Activated T-cell treated with anti-CD3 and anti-CD28 coated beads for 24 hours (primary cell): ENCODE data around the gene PELI2.

Experiments
- DNase-seq: peaks from one replicate; pipeline ENCODE4 v3.0.0-alpha.2; 2020; ENCODE audit warnings: low read depth

Gene PELI2

GRCh38 chr14:56299306-56299984 is 181.2 kb downstream of the PELI2 start:
- DNase-seq = no peak

- no peak for DNase-seq
Observed at GRCh38 chr14:56300495-56300894, 182.3 kb downstream of the PELI2 start.

DNA sequence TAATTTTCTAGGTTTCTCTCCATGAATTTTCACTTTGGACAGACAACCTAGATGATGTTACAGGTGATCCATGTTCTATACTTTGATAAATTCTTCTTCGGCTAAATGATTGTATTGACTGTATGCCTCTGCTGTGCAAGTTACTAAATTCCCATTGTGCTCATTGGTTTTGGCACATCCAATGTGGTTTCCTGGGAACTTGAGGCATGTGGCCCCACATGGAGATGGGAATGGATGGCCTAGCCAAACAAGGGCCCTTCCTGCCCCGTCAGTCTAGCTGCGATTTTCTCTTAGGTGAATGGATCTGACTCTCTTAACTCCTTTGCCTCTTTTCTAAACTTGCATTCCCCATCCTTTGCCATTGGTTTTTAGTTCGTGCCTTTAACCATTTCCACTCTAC is 186.2 kb downstream of the PELI2 start:
- DNase-seq = no peak

GRCh38 chr14:56309198-56309597 is 191.0 kb downstream of the PELI2 start:
- no peak for DNase-seq

- DNase-seq = no peak
Observed at GRCh38 chr14:56310643-56311042, 192.4 kb downstream of the PELI2 start.

- no peak for DNase-seq
Observed at GRCh38 chr14:56313789-56314188, 195.6 kb downstream of the PELI2 start.

DNA sequence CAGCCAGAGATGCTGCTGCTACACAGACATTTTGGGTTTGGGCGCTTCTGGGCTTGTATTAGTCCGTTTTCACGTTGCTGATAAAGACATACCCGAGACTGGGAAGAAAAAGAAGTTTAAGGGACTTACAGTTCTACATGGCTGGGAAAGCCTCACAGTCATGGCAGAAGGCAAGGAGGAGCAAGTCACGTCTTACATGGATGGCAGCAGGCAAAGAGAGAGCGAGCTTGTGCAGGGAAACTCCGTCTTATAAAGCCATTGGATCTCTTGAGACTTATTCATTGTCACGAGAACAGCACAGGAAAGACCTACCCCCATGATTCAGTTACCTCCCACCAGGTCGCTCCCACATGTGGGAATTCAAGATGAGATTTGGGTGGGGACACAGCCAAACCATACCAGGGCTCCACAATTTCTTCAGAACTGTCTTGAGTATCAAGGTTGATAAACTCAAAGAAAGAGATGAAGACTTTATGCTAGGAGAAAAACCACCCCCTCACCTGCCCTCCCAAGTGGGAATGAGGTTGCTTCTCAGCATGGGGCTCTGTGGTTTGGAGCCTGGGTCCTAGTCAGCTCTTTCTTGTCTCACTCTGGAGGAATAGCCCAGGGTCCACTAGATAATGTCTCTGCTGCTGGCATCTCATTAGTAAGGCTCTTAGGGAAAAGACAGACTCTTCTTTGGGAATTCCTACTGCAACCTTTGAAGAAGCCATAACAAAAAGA is 200.3 kb downstream of the PELI2 start:
- DNase-seq = no peak

GRCh38 chr14:56321861-56322260 is 203.7 kb downstream of the PELI2 start:
- no peak for DNase-seq

DNA sequence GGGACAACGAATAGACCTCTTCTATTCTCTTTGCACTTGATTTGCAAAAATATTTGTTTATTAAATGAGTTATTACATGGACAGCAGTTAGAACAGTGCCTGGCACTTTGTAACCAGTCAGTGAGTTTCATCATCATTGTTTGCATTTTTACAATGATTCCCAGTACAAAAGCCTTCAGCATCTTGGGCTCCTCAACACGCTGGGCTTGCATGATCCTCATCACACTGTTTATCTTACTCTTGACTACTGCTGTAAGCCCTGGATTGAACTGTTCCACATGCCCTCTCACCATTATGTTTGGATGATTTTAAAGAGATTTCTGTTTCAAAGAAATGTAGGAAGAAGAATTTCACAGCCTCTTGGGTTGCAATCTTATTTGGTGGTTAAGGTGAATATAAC is 204.3 kb downstream of the PELI2 start:
- no peak for DNase-seq

DNA sequence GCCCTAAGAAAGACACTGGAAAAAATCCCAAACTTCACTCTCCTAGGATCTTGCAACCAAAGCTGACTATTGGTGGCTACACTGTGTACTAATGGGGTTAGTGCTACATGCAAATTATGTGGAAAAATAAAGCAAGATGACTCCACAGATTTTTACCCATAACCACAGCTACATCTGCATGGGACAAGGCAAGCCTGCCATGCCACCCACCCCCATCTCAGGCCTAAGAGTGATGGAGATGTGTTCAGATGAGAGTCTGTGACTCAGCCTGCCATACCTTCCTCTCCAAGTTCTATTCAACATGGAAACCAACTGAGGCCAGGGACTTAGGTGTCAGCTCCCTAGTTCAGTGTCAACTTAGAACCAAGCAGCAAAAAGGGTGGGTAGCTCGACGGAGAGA is 206.2 kb downstream of the PELI2 start:
- DNase-seq = no peak

- DNase-seq = no peak
Observed at GRCh38 chr14:56324856-56325699, 206.9 kb downstream of the PELI2 start.

GRCh38 chr14:56328021-56328420 is 209.8 kb downstream of the PELI2 start:
- no peak for DNase-seq

DNA sequence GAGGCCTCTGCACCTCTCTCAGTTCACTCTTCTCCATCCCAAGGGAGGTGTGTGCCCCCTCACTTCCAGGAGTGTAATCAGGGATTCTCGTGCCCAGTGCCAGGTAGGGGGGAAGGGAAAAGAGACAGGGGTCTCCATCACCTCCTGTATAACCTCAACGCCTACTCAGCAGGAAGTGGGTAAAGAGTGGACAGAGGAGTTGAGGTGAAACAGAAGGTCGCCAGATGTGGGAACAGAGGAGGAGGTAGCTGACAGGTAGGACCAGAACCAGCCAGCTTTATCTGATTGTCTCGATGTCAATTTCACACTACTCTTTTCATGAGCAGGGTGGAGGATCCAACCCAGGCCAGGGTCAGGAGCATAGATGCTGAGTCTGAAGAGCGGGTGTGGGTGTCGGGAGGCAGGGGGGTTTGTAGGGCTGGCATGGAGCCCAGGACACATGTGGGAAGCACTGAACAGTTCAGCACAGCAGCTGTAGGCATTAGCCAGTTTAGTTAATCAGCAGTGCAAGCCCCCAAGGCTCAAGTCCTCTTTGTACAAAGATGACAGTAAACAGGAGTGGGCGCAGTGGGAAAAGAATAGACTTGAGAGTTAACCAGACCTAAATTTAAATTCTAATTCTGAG is 213.5 kb downstream of the PELI2 start:
- no peak for DNase-seq

DNA sequence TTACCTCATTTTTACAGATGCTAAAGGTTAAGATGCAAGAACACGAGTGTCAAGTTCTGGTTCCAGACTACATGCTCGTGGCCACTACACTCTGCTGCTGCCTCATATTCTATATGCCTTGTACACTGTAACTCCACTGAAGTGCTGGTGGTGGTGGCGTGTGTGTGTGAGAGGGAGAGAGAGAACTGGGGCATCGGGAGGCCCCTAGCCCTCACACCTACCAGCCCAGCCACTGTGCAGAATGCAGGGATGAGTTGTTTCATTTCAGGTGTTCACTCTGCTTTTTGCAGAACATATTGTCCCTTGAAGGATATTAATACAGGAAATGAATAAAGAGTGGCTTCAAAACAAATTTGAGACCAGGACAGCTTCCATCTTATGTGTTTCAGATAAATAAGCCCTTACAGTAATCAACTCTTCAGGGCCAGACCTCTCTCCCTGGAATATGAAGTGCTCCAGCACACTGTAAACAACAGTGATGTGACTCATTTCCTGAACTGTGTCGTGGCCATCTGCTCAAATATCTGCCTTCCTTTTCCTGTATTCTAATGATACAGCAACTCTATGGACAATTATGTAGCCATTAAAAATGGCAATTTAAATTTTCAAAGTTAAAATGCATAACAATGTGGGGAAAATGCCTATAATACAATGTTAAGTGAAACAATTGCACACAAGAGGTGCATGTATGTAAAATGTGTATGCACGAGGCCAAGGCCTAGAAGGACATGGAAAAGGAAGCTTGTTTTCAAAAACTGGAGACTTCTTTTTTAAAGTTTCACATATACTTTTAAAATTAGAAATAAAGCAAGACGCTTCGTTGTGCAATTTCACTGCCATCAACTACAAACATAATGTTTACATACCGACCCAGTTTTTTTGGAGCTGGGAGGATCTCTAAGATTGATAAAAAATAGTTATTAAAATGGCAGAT is 215.4 kb downstream of the PELI2 start:
- DNase-seq = no peak

DNA sequence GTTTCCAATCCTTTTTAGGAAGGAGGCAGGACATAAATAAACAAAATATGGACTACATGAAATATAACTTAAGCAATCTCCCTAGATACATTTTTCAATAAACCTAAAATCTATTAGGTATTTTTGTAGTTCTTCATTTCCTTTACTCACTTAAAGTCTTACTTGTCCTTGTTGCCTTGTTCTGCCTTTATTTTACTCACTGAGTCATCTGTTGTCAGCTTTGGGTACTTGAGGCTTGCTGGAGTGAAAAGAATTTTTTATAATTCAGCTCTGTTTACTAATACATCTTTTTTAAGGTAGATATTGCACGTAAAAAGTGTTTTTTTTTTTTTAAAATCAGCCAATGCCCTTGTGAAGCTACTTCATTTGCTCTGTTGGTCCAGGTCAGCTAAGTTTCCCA is 216.2 kb downstream of the PELI2 start:
- DNase-seq = no peak

- no peak for DNase-seq
Observed at GRCh38 chr14:56338674-56339073, 220.5 kb downstream of the PELI2 start.

GRCh38 chr14:56339855-56340701 is 221.9 kb downstream of the PELI2 start:
- DNase-seq = peak; percentile 36

DNA sequence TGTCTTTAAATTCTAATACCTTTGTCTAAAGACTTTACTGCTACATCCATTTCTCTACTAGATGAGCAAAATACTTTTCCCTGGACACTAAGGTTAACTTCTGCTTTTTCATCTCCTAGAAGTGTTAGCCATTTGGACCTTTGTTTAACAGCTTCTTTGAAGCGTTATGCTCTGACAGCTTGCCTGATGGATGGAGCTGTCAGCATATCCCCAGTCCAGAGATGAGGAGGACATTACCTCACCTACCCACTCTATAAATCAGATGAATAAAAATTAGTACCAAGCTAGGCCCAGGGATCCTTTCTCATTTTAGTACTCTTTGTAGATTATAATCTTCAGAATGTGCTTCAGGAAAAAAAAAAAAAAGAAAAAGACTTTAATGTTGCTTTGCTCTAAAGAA is 222.7 kb downstream of the PELI2 start:
- no peak for DNase-seq

GRCh38 chr14:56341766-56342493 is 223.7 kb downstream of the PELI2 start:
- no peak for DNase-seq

DNA sequence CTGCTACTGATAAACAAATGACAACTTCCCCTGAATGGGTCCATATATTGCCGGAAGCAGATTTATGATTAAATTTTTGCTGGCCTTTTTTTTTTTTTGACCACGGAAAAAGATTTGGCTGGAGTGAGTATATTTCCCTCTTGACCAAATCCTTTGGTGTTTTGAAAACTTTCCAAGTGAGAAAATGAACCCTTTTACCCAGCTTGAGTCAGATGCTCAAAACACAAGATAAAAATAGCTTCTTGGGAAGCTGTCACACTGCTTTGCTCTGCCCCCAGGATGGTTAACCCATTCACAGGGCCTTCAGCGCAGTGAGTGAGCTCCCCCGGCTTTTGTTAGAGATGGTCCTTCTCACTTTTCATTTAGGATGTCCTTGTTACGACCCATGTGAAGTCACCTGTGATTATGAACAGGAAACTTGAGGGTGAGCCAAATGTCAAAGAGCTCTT is 224.3 kb downstream of the PELI2 start:
- DNase-seq = no peak
